ENCODE measurements around the gene TMEM184B. TPM values are rescaled to one million over a fixed set of nuclear protein-coding genes. Genes with fewer than 3 reads are reported as not detected.

Gene TMEM184B
- total RNA-seq, 1 experiment from 2014 or later: 192 TPM

DNA sequence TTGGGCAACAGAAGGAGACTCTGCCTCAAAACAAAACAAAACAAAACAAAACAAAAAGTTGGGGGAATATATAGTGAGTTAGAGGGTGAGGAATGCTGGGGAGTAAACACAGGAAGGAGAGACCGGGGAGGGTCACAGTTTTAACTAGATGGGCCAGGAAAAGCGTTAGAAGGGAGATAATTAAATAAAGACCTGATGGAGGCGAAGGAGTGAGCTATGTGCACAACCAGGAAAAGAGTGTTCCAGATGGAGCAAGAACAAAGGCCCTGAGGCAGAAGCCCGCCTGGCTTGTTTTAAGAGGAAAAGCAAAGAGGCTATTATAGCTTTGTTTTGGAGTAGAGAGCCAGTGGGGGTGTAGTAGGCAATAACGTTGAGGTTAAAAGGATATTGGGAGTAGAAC is 86.4 kb downstream of the TMEM184B start:
- POLR2A ChIA-PET (ENCODE audit: unreplicated experiment): interaction anchor here (0.6 kb wide), 1 partner anchor 15 kb away, joined by 4 read pairs; the partner anchor contains the start of gene MAFF
- Histone ChIP-seq H3K4me3 (no peak overlapping the region), H3K9me3 (ENCODE audit: insufficient read depth, low read depth) (no peaks in the 10 kb centered on the region), H4K20me1 (ENCODE audit: insufficient read depth) (no peaks in the 10 kb centered on the region), H2AFZ (no peak overlapping the region), H3K9me2 (ENCODE audit: insufficient read depth) (no peaks in the 10 kb centered on the region), H3K4me2 (no peak overlapping the region), H3K36me3 (ENCODE audit: low read depth) (no peaks in the 10 kb centered on the region), H3K79me2 (ENCODE audit: low read depth) (no peaks in the 10 kb centered on the region), H3F3A (ENCODE audit: insufficient read depth, low read depth) (peaks cover 42% of the 10 kb centered on the region), H3K4me1 (replicated peaks; ENCODE audit: insufficient read depth) (peaks cover 50% of the 10 kb centered on the region), H3K27me3 (ENCODE audit: insufficient read depth, low read depth) (no peaks in the 10 kb centered on the region), H3K27ac (0 out of 2 replicates have a peak overlapping the region, but pooled peaks have one; percentile 30)
- TF ChIP-seq EZH2 (IDR thresholded peaks at IDR 0.05; ENCODE audit: low read depth): no peak
- TF ChIP-seq, protein P1, sequence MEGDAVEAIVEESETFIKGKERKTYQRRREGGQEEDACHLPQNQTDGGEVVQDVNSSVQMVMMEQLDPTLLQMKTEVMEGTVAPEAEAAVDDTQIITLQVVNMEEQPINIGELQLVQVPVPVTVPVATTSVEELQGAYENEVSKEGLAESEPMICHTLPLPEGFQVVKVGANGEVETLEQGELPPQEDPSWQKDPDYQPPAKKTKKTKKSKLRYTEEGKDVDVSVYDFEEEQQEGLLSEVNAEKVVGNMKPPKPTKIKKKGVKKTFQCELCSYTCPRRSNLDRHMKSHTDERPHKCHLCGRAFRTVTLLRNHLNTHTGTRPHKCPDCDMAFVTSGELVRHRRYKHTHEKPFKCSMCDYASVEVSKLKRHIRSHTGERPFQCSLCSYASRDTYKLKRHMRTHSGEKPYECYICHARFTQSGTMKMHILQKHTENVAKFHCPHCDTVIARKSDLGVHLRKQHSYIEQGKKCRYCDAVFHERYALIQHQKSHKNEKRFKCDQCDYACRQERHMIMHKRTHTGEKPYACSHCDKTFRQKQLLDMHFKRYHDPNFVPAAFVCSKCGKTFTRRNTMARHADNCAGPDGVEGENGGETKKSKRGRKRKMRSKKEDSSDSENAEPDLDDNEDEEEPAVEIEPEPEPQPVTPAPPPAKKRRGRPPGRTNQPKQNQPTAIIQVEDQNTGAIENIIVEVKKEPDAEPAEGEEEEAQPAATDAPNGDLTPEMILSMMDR (conservative IDR thresholded peaks at IDR 0.05): no peak
- no TSS peak for BruUV-seq (replicated peaks)
- CTCF ChIA-PET: no interaction called here
- intact Hi-C loops (cut with micrococcal nuclease; ENCODE audit: unreplicated experiment): no loop called here
- no peak for DNase-seq

DNA sequence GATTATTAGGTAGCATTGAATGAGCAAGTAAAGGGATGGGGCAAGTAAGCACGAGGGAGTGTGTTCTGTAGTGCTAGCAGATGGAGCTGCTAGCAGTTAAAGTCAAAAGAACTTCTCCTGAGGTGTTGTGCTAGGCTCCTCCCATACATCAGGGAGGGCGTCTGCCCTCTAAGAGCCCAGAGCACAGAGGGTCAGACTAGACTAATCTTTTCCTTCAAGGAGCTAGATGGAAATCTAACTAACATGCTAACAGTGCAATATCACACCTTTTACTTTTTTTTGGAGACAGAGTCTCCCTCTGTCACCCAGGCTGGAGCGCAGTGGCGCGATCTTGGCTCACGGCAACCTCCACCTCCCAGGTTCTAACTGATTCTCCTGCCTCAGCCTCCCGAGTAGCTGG is 88.0 kb downstream of the TMEM184B start:
- DNase-seq: no peak
- Histone ChIP-seq H3K4me2 (no peak overlapping the region), H3K36me3 (ENCODE audit: low read depth) (no peaks in the 10 kb centered on the region), H3K27me3 (ENCODE audit: insufficient read depth, low read depth) (no peaks in the 10 kb centered on the region), H3K79me2 (ENCODE audit: low read depth) (0 out of 2 replicates have a peak, but pooled peaks cover 4% of the 10 kb centered on the region), H3K4me1 (replicated peaks; ENCODE audit: insufficient read depth) (peaks cover 67% of the 10 kb centered on the region), H3K27ac (no peak overlapping the region), H3K9me3 (ENCODE audit: insufficient read depth, low read depth) (no peaks in the 10 kb centered on the region), H3F3A (ENCODE audit: insufficient read depth, low read depth) (peaks cover 57% of the 10 kb centered on the region), H2AFZ (no peak overlapping the region), H3K4me3 (no peak overlapping the region), H4K20me1 (ENCODE audit: insufficient read depth) (no peaks in the 10 kb centered on the region), H3K9me2 (ENCODE audit: insufficient read depth) (no peaks in the 10 kb centered on the region)
- POLR2A ChIA-PET (ENCODE audit: unreplicated experiment): interaction anchor here (0.6 kb wide), 1 partner anchor 392 kb away, joined by 3 read pairs; no protein-coding TSS in a partner anchor
- no TSS peak for BruUV-seq (replicated peaks)
- TF ChIP-seq EZH2 (IDR thresholded peaks at IDR 0.05; ENCODE audit: low read depth): no peak
- TF ChIP-seq, protein P1 (conservative IDR thresholded peaks at IDR 0.05): no peak
- CTCF ChIA-PET: interaction anchor here (0.5 kb wide), 1 partner anchor 80 kb away, joined by 3 read pairs; no protein-coding TSS in a partner anchor
- intact Hi-C loops (cut with micrococcal nuclease; ENCODE audit: unreplicated experiment): loop anchor here (5.0 kb wide), 2 partner anchors 72 to 113 kb away; partner anchors contain the start of gene BAIAP2L2

DNA sequence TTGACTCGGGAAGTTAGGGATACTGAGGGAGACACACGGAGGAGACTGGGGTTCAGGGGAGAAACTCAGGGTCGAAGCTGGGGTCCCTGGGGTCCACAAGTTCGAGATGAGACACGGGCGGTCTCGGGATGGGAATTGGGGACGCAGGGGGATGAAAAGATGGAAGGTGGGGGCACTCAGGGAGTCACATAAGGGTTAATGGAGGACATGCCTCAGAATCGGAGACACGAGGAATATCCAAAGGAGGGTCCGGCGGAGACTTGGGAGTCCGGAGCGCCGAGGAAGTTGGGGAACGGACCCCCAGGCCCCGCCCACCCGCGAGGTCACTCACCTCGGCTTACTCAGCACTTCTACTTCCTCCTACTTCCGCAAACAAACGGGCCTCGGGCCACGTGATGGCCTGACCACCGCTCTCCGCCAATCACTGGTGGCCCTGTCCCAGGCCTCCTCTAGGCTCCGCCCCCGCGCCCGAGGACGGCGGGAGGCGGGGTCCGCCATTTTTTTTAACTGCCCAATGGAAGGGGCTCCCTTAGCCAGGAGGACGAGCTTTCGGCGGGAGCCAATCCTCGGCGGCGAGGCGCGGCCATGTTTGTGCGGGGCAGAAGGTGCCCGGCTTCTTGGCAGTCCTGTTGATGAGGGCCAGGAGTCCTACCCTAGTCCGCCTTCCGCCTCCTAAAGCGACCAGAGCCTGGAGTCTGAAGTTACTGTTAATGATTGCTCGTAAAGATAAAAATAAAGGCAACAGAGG is 91.2 kb downstream of the TMEM184B start, which contains the start of gene PLA2G6:
Gene PLA2G6 (minus strand): TSS at position 378 of the 748 bp plus-strand sequence. CDS start 12,404 bp downstream, outside the sequence.
- no peaks in the 10 kb centered on the region for H3K9me3 ChIP-seq (ENCODE audit: insufficient read depth, low read depth)
- no TSS peak for BruUV-seq (replicated peaks)
- peak within 1 kb of the TSS; percentile 66 for H3K4me3 ChIP-seq
- TF ChIP-seq, protein P1 (conservative IDR thresholded peaks at IDR 0.05): no peak
- TF ChIP-seq EZH2 (IDR thresholded peaks at IDR 0.05; ENCODE audit: low read depth): no peak
- peaks cover 75% of the 10 kb centered on the region for H3F3A ChIP-seq (ENCODE audit: insufficient read depth, low read depth)
- no peaks in the 10 kb centered on the region for H3K36me3 ChIP-seq (ENCODE audit: low read depth)
- peak within 1 kb of the TSS; percentile 99 for H3K4me2 ChIP-seq
- H3K27ac ChIP-seq: peak within 1 kb of the TSS; percentile 98
- intact Hi-C loops (cut with micrococcal nuclease; ENCODE audit: unreplicated experiment): loop anchor here (1.0 to 5.0 kb wide), 5 partner anchors 20 to 116 kb away; partner anchors contain the start of genes BAIAP2L2 and MAFF
- CTCF ChIA-PET: interaction anchor here (0.6 to 0.8 kb wide), 5 partner anchors 38 to 79 kb away, joined by 3 to 16 read pairs (median 4); no protein-coding TSS in a partner anchor
- H3K4me1 ChIP-seq (replicated peaks; ENCODE audit: insufficient read depth): peaks cover 78% of the 10 kb centered on the region
- no peaks in the 10 kb centered on the region for H4K20me1 ChIP-seq (ENCODE audit: insufficient read depth)
- peak; percentile 99 to 100 for DNase-seq
- H3K27me3 ChIP-seq (ENCODE audit: insufficient read depth, low read depth): no peaks in the 10 kb centered on the region
- POLR2A ChIA-PET (ENCODE audit: unreplicated experiment): interaction anchor here (0.5 to 1.0 kb wide), 5 partner anchors 20 to 389 kb away, joined by 3 to 11 read pairs (median 5); partner anchors contain the start of gene MAFF
- no peaks in the 10 kb centered on the region for H3K9me2 ChIP-seq (ENCODE audit: insufficient read depth)
- peak within 1 kb of the TSS; percentile 77 for H2AFZ ChIP-seq
- peaks cover 8% of the 10 kb centered on the region; the same call in 1 of the 2 replicates for H3K79me2 ChIP-seq (ENCODE audit: low read depth)

Measured in PC-9 (cell line).